ENCODE measurements around the gene AACS.

GRCh38 chr12:125065919-125066570, 810 bp downstream of the AACS start:
- TF ChIP-seq CTCF (tag by site-specific recombination; IDR thresholded peaks at IDR 0.05) (no peak), ZNF670 (tag by site-specific recombination; IDR thresholded peaks at IDR 0.05; ENCODE audit: low read depth) (no peak), KLF10 (tag by site-specific recombination; IDR thresholded peaks at IDR 0.05) (no peak), ZNF157 (tag by site-specific recombination; IDR thresholded peaks at IDR 0.05) (no peak), YY1 (tag by site-specific recombination; IDR thresholded peaks at IDR 0.05) (no peak)
